Measurements from ENCODE around the gene OTUD5. TPM values are rescaled to one million over a fixed set of nuclear protein-coding genes. Genes with fewer than 3 reads are reported as not detected.

OTUD5 gene
- total RNA-seq, 4 donors from 2014 or later = 39.9 to 53.9 (median 48.5) TPM

DNA sequence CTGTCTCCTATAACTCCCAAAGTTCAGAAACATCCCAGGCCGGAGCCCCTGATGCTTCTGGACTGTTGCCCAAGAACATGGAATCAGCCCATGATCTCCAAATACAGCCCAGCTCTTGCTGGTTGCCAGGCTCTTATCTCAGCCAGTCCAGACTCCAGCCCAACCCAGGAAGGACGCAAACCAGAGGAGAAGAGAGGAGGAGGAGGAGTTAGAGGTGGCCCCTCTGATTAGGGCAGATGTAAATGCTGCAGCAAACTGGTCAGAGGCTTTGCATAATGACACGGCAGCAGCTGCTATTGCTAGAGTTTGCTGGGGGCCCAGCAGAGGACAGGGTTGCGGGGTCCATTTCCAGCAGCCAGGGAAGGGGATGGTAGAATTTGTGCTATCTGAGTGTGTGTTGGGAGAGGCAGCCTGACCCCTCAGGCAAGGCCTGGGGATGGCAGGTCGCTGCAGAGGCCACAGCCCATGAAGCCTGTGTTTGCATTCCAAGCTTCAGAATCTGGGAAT, 4.2 kb upstream of the OTUD5 start:
- WGBS = 65% methylated on average over 5 of the region's 5 CpGs
- TF ChIP-seq EP300 (IDR thresholded peaks at IDR 0.05) (no peak), POLR2A (IDR thresholded peaks at IDR 0.05; ENCODE audit: low read depth) (no peak), POLR2AphosphoS5 (IDR thresholded peaks at IDR 0.05) (no peak)
- TF ChIP-seq, protein P1, sequence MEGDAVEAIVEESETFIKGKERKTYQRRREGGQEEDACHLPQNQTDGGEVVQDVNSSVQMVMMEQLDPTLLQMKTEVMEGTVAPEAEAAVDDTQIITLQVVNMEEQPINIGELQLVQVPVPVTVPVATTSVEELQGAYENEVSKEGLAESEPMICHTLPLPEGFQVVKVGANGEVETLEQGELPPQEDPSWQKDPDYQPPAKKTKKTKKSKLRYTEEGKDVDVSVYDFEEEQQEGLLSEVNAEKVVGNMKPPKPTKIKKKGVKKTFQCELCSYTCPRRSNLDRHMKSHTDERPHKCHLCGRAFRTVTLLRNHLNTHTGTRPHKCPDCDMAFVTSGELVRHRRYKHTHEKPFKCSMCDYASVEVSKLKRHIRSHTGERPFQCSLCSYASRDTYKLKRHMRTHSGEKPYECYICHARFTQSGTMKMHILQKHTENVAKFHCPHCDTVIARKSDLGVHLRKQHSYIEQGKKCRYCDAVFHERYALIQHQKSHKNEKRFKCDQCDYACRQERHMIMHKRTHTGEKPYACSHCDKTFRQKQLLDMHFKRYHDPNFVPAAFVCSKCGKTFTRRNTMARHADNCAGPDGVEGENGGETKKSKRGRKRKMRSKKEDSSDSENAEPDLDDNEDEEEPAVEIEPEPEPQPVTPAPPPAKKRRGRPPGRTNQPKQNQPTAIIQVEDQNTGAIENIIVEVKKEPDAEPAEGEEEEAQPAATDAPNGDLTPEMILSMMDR (IDR thresholded peaks at IDR 0.05) = no peak
- peak overlapping the region in 1 of 4 donors; percentile 26 for H3K27ac ChIP-seq (replicated peaks in 1 of 4)
- H3K36me3 ChIP-seq = no peaks in the 10 kb centered on the region
- intact Hi-C loops (cut with DNase I) = no loop called here
- no peaks in the 10 kb centered on the region for H3K27me3 ChIP-seq
- H3K4me3 ChIP-seq = no peak overlapping the region
- H3K4me1 ChIP-seq = peaks cover 0 to 13% (median 7%) of the 10 kb centered on the region in 4 donors
- no peaks in the 10 kb centered on the region for H3K9me3 ChIP-seq
- no peak for DNase-seq (ENCODE audit: extremely low spot score)

DNA sequence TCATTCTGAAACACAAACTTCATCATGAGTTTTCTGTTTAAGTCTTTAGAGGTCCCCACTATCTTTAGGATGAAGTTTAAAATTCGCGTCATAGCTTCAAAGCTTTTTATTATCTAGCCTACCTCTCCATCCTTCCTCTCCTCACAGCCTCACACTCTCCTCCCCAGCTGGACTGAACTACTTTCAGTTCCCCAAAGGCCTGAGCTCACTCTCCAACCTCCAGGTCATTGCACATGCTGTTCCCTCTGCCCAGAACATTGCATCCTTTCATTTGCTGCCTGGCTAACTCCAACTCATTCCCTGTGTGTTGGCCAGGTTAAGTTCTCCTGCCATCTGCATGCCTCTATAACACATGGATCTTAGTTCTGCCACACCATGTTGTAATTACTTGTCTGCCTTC, 2.9 kb upstream of the OTUD5 start:
- no peak for TF ChIP-seq POLR2AphosphoS5 (IDR thresholded peaks at IDR 0.05)
- no peak for TF ChIP-seq EP300 (IDR thresholded peaks at IDR 0.05)
- TF ChIP-seq POLR2A (IDR thresholded peaks at IDR 0.05; ENCODE audit: low read depth) = no peak
- TF ChIP-seq, protein P1 (IDR thresholded peaks at IDR 0.05) = no peak
- DNase-seq (ENCODE audit: extremely low spot score) = no peak
- H3K27ac ChIP-seq (replicated peaks in 1 of 4) = peak overlapping the region in 3 of 4 donors; percentile 34 to 92 (median 90)
- H3K4me1 ChIP-seq = peaks cover 13 to 27% (median 20%) of the 10 kb centered on the region in 4 donors
- H3K36me3 ChIP-seq = peaks cover 0 to 7% (median 3%) of the 10 kb centered on the region in 4 donors
- 82% methylated on average over 2 of the region's 2 CpGs for WGBS
- no peaks in the 10 kb centered on the region for H3K9me3 ChIP-seq
- intact Hi-C loops (cut with DNase I) = no loop called here
- no peaks in the 10 kb centered on the region for H3K27me3 ChIP-seq
- H3K4me3 ChIP-seq = no peak overlapping the region

DNA sequence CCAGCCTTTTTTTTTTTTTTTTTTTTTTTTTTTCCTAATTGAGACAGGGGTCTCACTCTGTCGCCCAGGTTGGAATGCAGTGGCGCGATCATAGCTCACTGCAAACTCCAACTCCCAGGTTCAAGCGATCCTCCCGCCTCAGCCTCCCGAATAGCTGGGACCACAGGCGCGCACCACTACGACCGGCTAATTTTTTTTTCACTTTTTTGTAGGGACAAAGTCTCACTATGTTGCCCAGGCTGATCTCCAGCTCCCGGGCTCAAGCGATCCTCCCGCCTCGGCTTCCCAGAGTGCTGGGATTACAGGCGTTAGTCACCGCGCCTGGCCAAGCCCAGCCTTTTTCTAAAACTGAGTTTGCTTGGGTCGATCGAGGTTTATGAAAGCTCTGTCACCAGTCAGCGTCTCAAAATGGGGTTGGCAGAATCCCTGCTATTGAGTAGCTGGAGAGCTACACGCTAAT, 1.3 kb upstream of the OTUD5 start:
- H3K4me3 ChIP-seq = peak overlapping the region; percentile 63 to 79 (median 72)
- H3K4me1 ChIP-seq = peaks cover 14 to 43% (median 35%) of the 10 kb centered on the region in 4 donors
- H3K27ac ChIP-seq (replicated peaks in 1 of 4) = peak overlapping the region; percentile 86 to 92 (median 90)
- no peaks in the 10 kb centered on the region for H3K9me3 ChIP-seq
- DNase-seq (ENCODE audit: extremely low spot score) = peak; percentile 92
- 53% methylated on average over 21 of the region's 21 CpGs for WGBS
- intact Hi-C loops (cut with DNase I) = loop anchor here (10.0 kb wide), 1 partner anchor 1304 kb away; the partner anchor contains the start of genes ELK1 and UXT
- peaks cover 0 to 20% (median 6%) of the 10 kb centered on the region in 4 donors for H3K36me3 ChIP-seq
- no peaks in the 10 kb centered on the region for H3K27me3 ChIP-seq
- TF ChIP-seq EP300 (IDR thresholded peaks at IDR 0.05) (no peak), POLR2A (IDR thresholded peaks at IDR 0.05; ENCODE audit: low read depth) (no peak), POLR2AphosphoS5 (IDR thresholded peaks at IDR 0.05) (no peak)
- TF ChIP-seq, protein P1 (IDR thresholded peaks at IDR 0.05) = no peak

DNA sequence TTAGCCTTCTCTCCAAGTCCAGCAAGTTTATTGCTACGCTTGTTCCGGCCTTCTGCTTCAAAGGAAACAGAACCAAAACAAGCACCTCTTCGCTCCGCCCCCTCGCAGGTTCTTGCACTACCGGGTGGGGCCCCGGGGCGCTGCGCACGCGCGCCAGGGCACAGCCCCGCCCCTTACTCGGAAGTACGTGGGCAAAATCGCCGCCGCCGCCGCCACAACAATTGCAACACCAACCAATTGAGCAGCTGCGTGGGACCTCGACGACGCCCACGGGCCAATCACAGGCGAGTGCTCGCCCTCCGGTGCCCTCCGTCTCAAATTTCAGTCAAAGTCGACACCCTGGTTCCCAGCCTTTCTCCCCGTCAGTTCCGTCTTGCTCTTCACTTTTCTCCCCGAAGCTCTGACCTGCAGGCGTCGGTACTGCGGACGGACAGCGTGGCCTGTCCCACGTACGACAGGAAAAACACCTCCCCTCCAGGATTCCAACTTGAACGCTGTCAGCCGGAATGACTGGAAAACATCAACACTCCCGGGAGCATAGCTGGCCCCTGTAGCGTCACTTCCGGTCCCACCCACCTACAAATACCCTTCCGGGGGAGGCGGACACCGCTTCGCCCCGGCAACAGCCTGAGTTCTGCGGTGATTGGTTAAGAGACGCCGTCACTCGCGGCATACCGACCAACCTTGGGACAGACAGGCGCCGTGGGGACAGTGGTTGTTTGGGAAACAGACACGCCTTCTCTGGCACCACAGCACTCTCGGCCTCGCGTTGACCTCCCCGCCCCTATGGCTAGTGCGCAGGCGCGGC, 624 bp upstream of the OTUD5 start:
- Histone ChIP-seq H3K9me3 (no peaks in the 10 kb centered on the region), H3K27me3 (no peaks in the 10 kb centered on the region), H3K27ac (replicated peaks in 1 of 4) (peak overlapping the region; percentile 86 to 92 (median 90)), H3K4me3 (peak overlapping the region; percentile 63 to 79 (median 72)), H3K4me1 (peaks cover 14 to 49% (median 42%) of the 10 kb centered on the region in 4 donors), H3K36me3 (peaks cover 0 to 20% (median 6%) of the 10 kb centered on the region in 4 donors)
- WGBS = 53% methylated on average over 56 of the region's 66 CpGs
- peak; percentile 98 for DNase-seq (ENCODE audit: extremely low spot score)
- intact Hi-C loops (cut with DNase I) = loop anchor here (10.0 kb wide), 1 partner anchor 1303 kb away; the partner anchor contains the start of genes ELK1 and UXT
- TF ChIP-seq, protein P1 (IDR thresholded peaks at IDR 0.05) = no peak
- TF ChIP-seq EP300 (IDR thresholded peaks at IDR 0.05) (no peak), POLR2A (IDR thresholded peaks at IDR 0.05; ENCODE audit: low read depth) (peak; percentile 65), POLR2AphosphoS5 (IDR thresholded peaks at IDR 0.05) (peak; percentile 55 to 90)

All from esophagus muscularis mucosa (tissue), 4 donors.